Stimulated activated CD4-positive, alpha-beta T cell treated with anti-CD3 and anti-CD28 coated beads, Interleukin-2, amount 100 ng/mL, for 4 hours (primary cell): ENCODE data around the gene SPG7.

ENCODE experiments used
- DNase-seq: peaks from one replicate; pipeline ENCODE4 v3.0.0-alpha.2; 2020; ENCODE audit warnings: low read depth

SPG7 gene

DNA sequence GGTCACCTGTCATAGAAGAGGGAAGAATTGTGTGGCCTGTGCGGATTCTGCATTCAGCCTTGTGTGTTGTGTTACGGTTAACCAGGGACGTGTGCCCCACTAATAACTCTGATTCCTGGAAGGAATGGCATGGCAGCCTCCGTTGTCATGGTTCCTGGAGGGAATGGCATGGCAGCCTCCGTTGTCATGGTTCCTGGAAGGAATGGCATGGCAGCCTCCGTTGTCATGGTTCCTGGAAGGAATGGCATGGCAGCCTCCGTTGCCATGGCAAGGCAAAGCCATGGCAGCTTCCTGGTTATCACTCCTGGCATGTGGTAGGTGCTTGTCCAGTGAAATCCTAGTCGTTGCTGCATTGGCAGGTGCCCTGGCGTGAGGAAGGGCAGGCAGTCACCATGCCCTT is 8.9 kb downstream of the SPG7 start:
- DNase-seq = no peak

DNA sequence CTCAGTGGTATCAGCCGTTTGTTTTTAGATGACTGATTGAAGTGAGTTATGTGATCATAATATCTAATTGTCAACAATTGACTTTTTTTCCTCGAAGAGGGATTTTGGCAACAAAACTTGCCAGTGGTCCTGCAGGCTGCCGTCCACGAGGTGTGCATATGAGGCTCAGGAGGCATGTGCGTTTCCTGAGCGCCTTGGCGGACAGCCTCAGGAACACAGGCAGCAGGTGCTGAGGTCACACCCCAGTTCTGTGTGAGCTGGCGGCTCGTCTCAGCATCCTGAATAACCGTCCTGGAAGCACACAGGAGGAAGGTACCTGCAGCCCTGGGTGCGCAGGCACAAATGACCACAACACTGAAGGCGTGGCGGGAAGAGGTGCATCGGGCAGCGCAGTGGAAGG is 11.7 kb downstream of the SPG7 start:
- no peak for DNase-seq

DNA sequence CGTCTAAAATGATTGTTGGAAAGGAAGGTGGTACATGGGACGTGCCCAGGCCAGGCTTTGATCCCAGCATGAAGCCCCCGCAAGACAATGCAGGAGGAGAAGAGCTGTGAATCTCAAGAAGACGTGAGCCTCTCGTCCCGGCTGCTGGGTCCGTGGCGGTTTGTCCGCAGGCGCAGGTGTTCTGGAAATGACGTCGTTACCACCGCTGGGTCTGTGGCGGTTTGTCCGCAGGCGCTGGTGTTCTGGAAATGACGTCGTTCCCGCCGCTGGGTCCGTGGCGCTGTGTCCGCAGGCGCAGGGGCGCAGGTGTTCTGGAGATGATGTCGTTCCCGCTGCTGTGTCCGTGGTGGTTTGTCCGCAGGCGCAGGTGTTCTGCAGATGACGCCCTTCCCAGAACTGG is 14.1 kb downstream of the SPG7 start:
- no peak for DNase-seq

DNA sequence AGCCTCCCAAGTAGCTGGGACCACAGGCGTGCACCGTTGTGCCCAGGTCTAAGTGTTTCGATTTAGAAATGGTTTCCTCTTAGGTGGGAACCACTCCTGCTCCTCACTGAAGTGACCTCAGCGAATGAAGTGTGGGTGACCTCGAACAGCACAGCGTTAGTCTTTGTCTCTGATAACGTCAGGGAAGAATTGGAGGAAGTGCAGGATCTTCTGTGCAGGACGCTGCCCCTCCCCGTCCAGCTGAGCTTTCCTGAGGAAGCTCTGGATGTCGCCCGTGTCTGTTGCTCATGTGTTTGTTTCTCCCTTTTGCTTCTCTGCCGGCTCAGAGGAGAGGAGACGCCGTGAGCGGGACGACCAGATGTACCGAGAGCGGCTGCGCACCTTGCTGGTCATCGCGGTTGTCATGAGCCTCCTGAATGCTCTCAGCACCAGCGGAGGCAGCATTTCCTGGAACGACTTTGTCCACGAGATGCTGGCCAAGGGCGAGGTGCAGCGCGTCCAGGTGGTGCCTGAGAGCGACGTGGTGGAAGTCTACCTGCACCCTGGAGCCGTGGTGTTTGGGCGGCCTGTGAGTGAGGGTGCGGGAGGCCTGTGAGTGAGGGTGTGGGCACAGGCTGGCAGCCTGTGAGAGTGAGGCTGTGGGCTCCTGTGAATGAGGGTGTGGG is 15.6 kb downstream of the SPG7 start:
- no peak for DNase-seq

DNA sequence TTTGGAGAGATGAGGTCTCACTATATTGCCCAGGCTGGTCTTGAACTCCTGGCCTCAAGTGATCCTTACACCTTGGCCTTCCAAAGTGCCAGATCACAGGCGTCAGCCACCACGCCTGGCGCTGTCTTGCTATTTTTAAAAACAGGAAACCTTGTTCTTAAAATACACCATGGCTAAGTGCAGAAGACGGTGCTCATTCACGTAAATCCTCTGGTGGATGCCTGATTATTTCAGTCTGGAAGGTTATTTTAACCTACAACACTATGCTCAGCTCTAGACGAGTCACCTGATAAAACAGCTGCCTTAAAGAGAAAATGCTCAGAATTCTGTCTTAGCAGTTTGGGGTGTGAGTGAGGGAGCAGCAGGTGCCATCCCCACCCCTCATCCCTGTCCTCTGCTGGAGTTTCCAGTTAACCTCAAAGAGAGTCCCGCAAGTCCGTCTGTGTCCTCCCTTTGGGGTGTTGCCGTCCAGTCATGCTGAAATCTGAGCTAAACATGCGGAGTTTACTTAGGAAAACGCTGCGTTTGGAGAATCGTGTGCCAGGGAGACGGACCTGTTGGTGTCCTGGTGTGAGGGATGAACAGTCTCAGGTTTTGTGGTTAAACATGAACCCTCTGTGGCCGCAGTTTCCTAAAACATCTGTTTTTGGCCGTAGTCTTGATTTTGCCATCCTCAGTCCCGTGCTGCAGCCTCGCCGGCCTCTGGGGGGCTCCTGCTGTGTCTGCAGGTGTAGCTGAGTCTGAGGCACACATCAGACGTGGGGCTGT is 17.1 kb downstream of the SPG7 start:
- DNase-seq = no peak

DNA sequence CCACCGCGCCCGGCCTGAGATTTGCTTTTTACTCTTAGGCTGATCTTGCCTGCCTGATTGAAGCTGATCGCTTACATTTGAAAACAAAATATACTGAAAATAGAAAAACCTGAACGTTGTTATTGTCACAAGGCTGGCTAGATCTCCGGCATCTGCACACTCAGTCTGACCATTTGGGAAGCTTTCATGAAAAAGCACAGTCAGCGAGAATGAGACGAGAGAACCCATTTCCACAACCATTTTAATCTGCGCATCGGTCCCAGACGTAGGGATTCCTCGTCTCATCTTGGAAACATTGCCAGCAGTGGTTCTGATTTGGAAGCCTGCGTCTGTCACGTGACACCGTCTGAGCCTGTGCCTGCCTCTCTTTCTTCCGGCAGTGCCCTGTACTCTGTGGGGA is 20.9 kb downstream of the SPG7 start:
- DNase-seq = no peak

DNA sequence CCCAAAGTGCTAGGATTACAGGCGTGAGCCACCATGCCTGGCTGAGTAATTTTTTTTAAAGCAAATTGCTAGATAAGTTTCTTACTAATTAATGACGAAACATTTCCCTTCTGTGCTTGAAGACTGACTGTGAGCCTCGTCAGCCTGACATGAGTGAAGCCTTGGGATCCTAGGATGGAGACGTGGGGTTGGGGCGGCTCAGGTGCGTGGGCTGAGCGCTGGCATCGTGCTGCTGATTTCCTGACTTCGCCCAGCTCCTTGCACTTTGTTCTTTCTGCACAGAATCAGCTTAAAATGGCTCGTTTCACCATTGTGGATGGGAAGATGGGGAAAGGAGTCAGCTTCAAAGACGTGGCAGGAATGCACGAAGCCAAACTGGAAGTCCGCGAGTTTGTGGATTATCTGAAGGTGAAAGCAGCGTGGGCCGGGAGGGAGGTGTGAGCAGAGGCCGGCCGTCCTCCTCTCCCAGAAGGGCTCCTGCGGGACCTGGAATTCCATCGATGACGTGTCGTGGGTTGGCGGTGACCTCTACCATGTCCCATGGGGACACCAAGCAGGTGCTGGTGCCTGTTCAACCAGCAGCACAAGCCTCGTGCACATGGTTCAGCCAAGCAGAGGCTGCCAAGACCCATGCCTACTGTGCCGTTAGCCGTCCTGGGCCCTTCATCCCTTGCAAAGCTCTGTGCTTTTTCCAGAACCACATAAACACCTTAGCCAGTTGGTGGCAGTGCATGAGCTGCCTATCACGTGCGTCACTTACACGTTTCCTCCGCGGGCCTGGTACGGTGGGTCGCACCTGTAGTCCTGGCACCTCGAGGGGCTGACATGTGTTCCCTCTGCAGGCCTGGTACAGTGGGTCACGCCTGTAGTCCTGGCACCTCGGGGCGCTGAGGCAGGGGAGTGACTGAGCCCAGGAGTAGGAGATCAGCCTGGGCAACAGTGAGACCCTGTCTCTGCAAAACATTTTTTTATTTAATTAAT is 22.5 kb downstream of the SPG7 start:
- DNase-seq = no peak

DNA sequence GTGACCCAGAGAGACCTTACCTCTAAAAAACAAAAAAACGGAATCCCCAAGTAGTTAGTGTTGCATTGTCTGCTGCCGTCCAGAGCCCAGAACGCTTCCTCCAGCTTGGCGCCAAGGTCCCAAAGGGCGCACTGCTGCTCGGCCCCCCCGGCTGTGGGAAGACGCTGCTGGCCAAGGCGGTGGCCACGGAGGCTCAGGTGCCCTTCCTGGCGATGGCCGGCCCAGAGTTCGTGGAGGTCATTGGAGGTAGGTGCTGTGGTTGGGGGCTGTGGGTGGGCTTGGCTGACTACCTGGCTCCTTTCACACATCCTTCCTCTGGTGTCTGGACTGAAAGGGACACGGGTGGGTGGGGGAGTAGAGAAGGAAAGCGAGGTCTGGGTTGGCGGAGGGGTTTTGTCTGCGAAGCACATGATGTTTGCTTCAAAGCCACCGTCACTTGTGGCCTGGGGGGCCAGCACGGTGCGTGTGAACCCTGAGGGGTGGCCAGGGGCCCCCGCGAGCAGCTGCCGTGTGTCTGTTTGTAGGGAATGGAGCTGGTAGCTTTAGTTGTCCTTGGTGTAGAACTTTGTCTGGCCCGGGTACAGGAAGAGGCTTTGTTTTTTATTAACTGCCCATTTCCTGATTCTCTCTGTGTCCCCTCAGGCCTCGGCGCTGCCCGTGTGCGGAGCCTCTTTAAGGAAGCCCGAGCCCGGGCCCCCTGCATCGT is 23.8 kb downstream of the SPG7 start:
- DNase-seq = no peak

DNA sequence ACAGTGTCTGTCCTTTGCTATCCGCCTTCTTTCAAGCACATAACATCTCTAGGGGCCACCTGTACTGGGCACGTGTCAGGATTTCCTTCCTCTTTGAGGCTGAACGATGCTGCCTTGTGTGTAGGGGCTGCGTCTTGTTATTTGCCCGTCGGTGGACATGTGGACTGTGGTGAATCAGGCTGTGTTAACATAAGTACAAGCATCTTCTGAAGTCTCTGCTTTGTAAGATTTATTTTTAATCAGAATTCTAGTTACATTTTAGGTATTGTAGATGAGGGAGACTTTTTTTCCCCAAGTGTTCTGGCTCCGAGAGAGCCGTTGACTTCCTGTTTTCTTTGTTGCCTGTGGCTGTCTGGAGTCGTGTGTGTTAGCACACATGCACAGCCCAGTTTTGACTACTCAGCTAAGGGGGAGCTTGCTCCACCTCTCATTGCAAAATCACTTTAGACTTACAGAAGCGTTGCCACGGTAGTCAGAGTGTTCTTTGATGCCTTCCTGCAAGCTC is 26.1 kb downstream of the SPG7 start:
- DNase-seq = no peak

DNA sequence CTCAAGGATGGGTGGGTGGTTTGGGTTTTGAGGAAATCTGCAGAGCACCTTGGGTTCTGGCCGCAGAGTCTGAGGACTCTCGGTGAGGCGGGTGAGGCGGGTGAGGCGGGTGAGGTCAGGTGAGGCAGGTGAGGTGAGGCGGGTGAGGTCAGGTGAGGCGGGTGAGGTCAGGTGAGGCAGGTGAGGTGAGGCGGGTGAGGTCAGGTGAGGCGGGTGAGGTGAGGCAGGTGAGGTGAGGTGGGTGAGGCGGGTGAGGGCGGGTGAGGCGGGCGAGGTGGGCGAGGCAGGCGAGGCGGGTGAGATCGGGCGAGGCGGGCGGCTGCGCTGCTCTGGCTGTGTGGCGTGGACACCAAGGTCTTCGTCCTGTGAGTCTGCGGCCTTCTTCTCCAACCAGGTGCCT is 28.2 kb downstream of the SPG7 start:
- no peak for DNase-seq

DNA sequence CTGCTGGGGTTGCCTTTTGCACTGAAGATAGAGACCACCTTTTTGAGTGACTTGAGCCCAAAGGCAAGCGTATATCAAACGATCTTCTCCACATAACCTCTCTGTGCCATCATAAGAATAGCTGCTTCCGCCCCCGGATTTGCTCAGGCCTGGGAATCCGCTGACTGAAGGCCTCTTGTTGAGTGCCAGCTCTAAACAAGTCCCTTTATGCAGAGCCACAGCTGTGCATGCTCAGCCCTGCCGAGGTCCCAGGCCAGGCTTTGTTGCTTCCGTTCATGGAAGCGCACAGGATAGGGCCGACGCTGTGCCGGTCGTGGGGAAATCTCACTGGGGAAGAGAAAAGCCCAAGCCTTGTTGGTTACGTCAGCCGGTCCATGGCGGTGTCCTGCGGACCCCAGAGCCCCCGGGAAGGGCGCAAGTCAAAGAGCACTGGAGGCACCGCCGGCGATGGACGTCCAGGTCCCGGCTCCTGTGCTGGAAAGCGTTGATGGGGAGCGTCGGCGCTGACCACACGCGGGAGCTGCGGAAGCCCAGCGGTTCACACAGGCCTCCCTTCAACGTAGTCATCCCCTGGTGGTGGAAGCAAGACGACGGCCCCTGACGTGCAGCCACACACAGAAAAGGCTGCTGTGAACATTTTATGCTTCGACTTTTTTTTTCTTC is 28.8 kb downstream of the SPG7 start:
- DNase-seq = no peak

DNA sequence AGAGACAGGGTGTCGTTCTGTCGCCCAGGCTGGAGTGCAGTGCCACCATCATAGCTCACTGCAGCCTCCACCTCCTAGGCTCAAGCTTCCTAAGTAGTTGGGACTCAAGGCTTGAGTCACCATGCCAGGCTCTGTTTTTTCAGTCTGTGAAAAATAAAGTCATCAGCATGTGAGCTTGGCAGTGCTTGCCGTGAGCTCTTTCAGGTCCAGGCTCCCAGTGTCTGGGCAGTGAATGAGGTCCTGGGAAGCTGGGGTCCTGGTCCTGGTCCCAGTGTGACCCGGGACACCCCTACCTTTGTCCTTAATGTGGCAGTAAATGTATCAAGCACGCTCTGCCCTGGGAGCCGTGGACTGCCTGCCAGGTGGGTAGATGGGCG is 29.3 kb downstream of the SPG7 start:
- no peak for DNase-seq

DNA sequence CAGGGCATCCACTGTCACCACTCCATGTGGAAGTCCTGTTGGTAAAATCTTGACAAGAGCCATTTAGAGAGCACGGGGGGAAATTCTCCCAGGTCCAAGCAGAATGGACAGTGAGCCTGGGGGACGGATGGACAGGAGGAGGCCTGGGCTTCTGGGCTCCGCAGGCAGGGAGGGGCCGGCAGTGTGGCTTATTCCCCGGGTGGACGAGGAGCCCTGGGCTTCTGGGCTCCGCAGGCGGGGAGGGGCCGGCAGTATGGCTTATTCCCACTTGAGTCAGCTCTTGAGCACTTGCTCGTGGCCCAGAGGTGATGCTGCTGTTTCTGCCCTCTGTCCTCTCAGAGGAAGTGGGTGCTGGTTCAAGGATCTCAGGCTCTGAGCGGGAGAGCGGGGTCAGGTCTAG is 30.1 kb downstream of the SPG7 start:
- no peak for DNase-seq

DNA sequence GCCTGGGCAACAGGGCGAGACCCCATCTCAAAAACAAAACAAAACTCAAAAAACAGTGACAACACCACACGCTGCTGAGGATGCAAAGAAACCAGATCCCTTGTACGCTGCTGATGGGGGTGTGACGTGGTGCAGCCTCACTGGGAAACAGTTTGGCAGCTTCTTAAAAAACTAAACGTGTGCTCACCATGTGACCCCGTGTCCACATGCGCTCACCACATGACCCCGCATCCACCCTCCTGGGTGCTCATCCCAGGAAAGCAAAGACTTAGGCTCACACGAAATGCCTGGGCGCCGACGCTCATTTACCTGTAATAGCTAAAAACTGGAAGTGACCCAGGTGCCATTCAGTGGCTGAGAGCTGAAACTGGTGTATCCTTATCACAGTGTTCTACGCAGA is 32.4 kb downstream of the SPG7 start:
- no peak for DNase-seq

DNA sequence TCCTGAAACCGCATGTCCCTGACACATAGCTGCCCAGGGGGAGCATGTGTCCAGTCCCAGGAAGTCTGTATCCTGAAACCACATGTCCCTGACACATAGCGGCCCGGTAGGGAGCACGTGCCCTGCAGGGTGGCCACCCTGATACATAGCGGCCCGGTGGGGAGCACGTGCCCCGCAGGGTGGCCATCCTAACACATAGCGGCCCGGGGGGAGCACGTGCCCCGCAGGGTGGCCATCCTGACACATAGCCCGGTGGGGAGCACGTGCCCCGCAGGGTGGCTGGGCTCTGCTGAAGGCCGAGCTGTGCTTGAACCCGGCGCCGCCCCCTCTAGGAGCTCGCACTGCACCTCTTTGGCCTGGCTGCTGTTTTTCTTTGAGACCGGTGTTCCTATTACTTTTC is 33.6 kb downstream of the SPG7 start:
- no peak for DNase-seq

DNA sequence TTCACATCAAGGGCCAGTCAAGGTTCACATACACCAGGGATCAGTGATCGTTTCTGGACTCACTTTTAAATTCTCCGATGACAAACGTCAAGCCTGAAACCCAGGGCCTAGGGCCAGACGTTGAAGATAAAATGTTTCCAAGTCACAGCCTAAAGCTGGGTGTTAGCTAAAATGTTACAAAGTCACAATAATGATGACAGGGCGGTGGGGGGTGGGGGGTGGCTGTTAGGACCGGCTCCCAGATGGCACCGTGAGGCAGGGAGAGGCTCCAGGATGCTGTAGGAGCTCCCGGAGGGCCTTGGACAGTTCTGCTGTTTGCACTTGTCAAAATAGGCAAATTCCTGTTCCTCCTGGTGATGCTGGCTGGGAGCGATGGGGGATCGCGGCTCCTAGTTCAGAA is 35.9 kb downstream of the SPG7 start:
- no peak for DNase-seq

DNA sequence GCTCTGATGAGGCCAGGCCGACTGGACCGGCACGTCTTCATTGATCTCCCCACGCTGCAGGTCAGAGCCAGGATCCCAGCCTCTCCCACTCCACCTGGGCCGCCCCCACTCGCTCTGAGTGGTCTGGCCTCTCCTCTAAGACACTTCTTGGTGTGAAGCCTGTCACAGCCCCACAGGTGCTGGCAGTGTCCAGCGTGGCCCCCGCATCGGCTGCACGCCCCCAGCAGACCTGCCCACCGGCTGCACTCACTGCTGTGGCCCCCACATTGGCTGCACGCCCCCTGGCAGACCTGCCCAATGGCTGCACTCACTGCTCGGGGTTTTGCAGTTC is 36.5 kb downstream of the SPG7 start:
- DNase-seq = no peak

DNA sequence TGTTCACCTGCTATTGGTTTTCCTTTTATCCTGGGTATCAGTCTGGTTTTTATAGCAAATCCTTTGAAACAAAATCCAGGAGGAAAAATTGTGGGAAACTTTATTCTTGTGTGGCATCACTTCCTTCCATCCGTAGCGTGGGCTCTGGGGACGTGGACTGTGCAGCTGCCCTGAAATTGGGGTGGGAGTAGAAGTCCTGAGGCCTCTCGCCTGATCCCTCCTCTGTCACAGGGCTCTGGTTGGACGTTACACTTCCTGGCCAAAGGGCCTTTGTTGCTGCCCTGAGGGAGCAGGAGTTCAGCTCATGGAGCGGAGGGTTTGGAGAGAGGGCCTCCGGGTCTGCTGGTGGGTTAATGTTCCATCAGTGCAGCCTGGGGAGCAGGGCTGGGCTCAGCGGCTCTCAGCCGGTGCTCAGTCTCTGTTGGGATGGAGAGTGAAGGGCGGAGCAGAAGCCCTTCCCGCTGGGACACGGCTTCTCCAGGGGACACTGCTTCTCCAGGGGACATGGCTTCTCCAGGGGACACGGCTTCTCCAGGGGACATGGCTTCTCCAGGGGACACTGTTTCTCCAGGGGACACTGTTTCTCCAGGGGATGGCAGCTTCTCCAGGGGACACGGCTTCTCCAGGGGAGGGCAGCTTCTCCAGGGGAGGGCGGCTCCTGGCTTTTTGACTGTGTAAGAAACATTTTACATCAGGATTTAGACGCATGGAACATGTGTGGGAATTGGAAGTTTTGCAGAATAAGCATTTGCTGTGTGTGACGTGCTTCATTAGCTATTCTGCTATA is 37.0 kb downstream of the SPG7 start:
- no peak for DNase-seq

DNA sequence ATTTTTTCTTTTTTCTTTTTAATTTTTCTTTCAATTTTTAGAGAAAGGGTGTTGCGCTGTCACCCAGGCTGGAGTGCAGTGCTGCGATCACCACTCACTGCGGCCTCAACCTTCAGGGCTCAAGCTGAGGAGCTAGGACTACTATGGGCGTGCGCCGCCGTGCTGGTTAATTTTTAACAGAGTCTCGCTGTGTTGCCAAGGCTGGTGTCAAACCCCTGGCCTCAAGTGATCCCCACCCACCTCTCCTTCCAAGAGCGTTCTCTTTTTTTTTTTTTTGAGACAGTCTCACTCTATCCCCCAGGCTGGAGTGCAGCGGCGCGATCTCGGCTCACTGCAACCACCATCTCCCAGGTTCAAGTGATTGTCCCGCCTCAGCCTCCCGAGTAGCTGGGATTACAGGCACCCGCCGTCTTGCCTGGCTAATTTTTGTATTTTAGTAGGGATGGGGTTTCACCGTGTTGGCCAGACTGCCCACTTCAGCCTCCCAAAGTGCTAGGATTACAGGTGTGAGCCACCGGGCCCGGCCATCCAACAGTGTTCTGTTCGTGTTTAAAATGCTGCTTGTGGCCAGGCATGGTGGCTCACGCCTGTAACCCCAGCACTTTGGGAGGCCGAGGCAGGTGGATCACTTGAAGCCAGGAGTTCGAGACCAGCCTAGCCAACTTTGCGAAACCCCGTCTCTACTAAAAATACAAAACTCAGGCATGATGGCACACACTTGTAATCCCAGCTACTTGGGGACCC is 37.8 kb downstream of the SPG7 start:
- DNase-seq = no peak

DNA sequence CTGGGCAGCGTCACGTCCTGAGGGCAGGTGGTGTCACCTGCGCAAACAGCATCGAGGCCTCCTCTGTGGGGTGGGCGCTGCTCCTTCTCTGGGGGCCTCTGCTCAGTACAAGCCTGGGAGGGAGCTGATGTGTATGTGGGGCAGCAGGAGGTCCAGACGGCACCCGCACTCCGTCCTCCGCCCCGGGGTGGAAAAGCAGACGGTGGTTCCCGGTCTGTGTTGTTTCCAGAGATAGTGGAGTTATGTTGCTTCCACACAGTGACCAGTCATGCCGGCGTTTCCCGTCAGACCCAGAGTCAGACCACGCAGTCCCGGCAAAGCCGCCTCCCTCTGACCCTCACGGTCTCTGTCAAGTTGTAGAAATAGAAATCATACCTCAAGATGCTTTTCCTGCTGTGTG is 38.6 kb downstream of the SPG7 start:
- no peak for DNase-seq
